Measurements from ENCODE around the gene ABCD3. TPM values are rescaled to one million over a fixed set of nuclear protein-coding genes. Genes with fewer than 3 reads are reported as not detected.

Gene ABCD3
- total RNA-seq, 1 experiment from 2014 or later, result 48.8 TPM

GRCh38 chr1:94552071-94552586 lies 133.9 kb downstream of the ABCD3 start:
- RAD21 ChIA-PET (ENCODE audit: low non-redundant PET in 1 of 2, low total read pairs in 2 of 2, uncharacterized antibody in 2 of 2, unreplicated experiment in 2 of 2), result no interaction called here
- DNase-seq (ENCODE audit: low read depth, low spot score) (no peak), ATAC-seq (0 out of 2 replicates have a peak, but pooled peaks have one; percentile 34)
- no peak overlapping the region for H3K9ac ChIP-seq (ENCODE audit: low read length)
- peak overlapping the region; percentile 28 for H3K4me2 ChIP-seq (ENCODE audit: low read length)
- H3K27me3 ChIP-seq (ENCODE audit: insufficient read depth, low read length), result no peaks in the 10 kb centered on the region
- no peaks in the 10 kb centered on the region for H3K9me2 ChIP-seq (ENCODE audit: insufficient read depth)
- H3K4me1 ChIP-seq (ENCODE audit: control insufficient read depth in 1 of 2, insufficient read depth in 2 of 2, low read length in 2 of 2), result peaks cover 3 to 33% of the 10 kb centered on the region in 2 experiments; a peak in 3 of 4 replicates
- no peak overlapping the region for H3K27ac ChIP-seq (ENCODE audit: low read depth, low read length)
- no peaks in the 10 kb centered on the region for H3K36me3 ChIP-seq (ENCODE audit: control insufficient read depth in 1 of 2, insufficient read depth in 2 of 2, low read length in 2 of 2)
- POLR2A ChIA-PET, result no interaction called here
- no peak overlapping the region for H3K4me3 ChIP-seq (replicated peaks in 1 of 2; ENCODE audit: low read depth in 1 of 2, low read length in 2 of 2)
- no peaks in the 10 kb centered on the region for H4K20me1 ChIP-seq (ENCODE audit: insufficient read depth)
- TF ChIP-seq RAD21 (IDR thresholded peaks at IDR 0.05; ENCODE audit: low read depth) (no peak), SRF (IDR thresholded peaks at IDR 0.05; ENCODE audit: low read depth) (no peak), JUND (IDR thresholded peaks at IDR 0.05) (peak; percentile 16; the same call in 1 of the 2 replicates)
- peak overlapping the region; percentile 17 for H2AFZ ChIP-seq (ENCODE audit: low read depth, low read length, poor library complexity, severe bottlenecking)
- no TSS peak for BruUV-seq (replicated peaks)
- H3K79me2 ChIP-seq (ENCODE audit: insufficient read depth, low read length), result no peaks in the 10 kb centered on the region
- intact Hi-C loops (cut with micrococcal nuclease), result no loop called here
- CTCF ChIA-PET, result no interaction called here
- no peaks in the 10 kb centered on the region for H3K9me3 ChIP-seq (ENCODE audit: control insufficient read depth in 1 of 2, insufficient read depth in 1 of 2, low read depth in 1 of 2, low read length in 2 of 2)

GRCh38 chr1:94553323-94553730 lies 135.1 kb downstream of the ABCD3 start:
- no peak for ATAC-seq
- Histone ChIP-seq H3K9me3 (ENCODE audit: control insufficient read depth in 1 of 2, insufficient read depth in 1 of 2, low read depth in 1 of 2, low read length in 2 of 2) (no peaks in the 10 kb centered on the region), H3K4me3 (replicated peaks in 1 of 2; ENCODE audit: low read depth in 1 of 2, low read length in 2 of 2) (no peak overlapping the region), H4K20me1 (ENCODE audit: insufficient read depth) (no peaks in the 10 kb centered on the region), H3K79me2 (ENCODE audit: insufficient read depth, low read length) (no peaks in the 10 kb centered on the region), H3K36me3 (ENCODE audit: control insufficient read depth in 1 of 2, insufficient read depth in 2 of 2, low read length in 2 of 2) (no peaks in the 10 kb centered on the region), H3K9me2 (ENCODE audit: insufficient read depth) (no peaks in the 10 kb centered on the region), H3K27ac (ENCODE audit: low read depth, low read length) (no peak overlapping the region), H3K9ac (ENCODE audit: low read length) (no peak overlapping the region), H3K4me1 (ENCODE audit: control insufficient read depth in 1 of 2, insufficient read depth in 2 of 2, low read length in 2 of 2) (peaks cover 3 to 33% of the 10 kb centered on the region in 2 experiments; a peak in 3 of 4 replicates), H3K4me2 (ENCODE audit: low read length) (peak overlapping the region; percentile 5; the same call in 1 of the 2 replicates), H3K27me3 (ENCODE audit: insufficient read depth, low read length) (no peaks in the 10 kb centered on the region), H2AFZ (ENCODE audit: low read depth, low read length, poor library complexity, severe bottlenecking) (peak overlapping the region; percentile 38)
- intact Hi-C loops (cut with micrococcal nuclease), result no loop called here
- ChIA-PET CTCF (no interaction called here), POLR2A (no interaction called here), RAD21 (ENCODE audit: low non-redundant PET in 1 of 2, low total read pairs in 2 of 2, uncharacterized antibody in 2 of 2, unreplicated experiment in 2 of 2) (no interaction called here)
- BruUV-seq (replicated peaks), result no TSS peak
- DNase-seq (ENCODE audit: low read depth, low spot score), result no peak
- no peak for TF ChIP-seq YY1 (IDR thresholded peaks at IDR 0.05; ENCODE audit: extremely low read depth, insufficient replicate concordance, low read depth, low read length)
- TF ChIP-seq SRF (IDR thresholded peaks at IDR 0.05; ENCODE audit: low read depth), result no peak
- TF ChIP-seq CEBPB (IDR thresholded peaks at IDR 0.05; ENCODE audit: low read depth), result no peak
- TF ChIP-seq, protein P1, sequence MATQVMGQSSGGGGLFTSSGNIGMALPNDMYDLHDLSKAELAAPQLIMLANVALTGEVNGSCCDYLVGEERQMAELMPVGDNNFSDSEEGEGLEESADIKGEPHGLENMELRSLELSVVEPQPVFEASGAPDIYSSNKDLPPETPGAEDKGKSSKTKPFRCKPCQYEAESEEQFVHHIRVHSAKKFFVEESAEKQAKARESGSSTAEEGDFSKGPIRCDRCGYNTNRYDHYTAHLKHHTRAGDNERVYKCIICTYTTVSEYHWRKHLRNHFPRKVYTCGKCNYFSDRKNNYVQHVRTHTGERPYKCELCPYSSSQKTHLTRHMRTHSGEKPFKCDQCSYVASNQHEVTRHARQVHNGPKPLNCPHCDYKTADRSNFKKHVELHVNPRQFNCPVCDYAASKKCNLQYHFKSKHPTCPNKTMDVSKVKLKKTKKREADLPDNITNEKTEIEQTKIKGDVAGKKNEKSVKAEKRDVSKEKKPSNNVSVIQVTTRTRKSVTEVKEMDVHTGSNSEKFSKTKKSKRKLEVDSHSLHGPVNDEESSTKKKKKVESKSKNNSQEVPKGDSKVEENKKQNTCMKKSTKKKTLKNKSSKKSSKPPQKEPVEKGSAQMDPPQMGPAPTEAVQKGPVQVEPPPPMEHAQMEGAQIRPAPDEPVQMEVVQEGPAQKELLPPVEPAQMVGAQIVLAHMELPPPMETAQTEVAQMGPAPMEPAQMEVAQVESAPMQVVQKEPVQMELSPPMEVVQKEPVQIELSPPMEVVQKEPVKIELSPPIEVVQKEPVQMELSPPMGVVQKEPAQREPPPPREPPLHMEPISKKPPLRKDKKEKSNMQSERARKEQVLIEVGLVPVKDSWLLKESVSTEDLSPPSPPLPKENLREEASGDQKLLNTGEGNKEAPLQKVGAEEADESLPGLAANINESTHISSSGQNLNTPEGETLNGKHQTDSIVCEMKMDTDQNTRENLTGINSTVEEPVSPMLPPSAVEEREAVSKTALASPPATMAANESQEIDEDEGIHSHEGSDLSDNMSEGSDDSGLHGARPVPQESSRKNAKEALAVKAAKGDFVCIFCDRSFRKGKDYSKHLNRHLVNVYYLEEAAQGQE (IDR thresholded peaks at IDR 0.05; ENCODE audit: low read depth), result no peak
- TF ChIP-seq EZH2phosphoT487 (IDR thresholded peaks at IDR 0.05; ENCODE audit: borderline replicate concordance), result no peak
- no peak for TF ChIP-seq ELF1 (IDR thresholded peaks at IDR 0.05; ENCODE audit: borderline replicate concordance, low read depth)
- no peak for TF ChIP-seq CBX3 (IDR thresholded peaks at IDR 0.05; ENCODE audit: low read depth)
- no peak for TF ChIP-seq TCF7L2 (IDR thresholded peaks at IDR 0.05; ENCODE audit: borderline replicate concordance, extremely low read depth, insufficient read depth, insufficient read length)
- TF ChIP-seq, protein P2, sequence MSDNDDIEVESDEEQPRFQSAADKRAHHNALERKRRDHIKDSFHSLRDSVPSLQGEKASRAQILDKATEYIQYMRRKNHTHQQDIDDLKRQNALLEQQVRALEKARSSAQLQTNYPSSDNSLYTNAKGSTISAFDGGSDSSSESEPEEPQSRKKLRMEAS (IDR thresholded peaks at IDR 0.05), result no peak
- no peak for TF ChIP-seq EZH2 (IDR thresholded peaks at IDR 0.05)
- no peak for TF ChIP-seq SP1 (IDR thresholded peaks at IDR 0.05; ENCODE audit: low read depth)
- TF ChIP-seq, protein P3, sequence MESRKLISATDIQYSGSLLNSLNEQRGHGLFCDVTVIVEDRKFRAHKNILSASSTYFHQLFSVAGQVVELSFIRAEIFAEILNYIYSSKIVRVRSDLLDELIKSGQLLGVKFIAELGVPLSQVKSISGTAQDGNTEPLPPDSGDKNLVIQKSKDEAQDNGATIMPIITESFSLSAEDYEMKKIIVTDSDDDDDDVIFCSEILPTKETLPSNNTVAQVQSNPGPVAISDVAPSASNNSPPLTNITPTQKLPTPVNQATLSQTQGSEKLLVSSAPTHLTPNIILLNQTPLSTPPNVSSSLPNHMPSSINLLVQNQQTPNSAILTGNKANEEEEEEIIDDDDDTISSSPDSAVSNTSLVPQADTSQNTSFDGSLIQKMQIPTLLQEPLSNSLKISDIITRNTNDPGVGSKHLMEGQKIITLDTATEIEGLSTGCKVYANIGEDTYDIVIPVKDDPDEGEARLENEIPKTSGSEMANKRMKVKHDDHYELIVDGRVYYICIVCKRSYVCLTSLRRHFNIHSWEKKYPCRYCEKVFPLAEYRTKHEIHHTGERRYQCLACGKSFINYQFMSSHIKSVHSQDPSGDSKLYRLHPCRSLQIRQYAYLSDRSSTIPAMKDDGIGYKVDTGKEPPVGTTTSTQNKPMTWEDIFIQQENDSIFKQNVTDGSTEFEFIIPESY (IDR thresholded peaks at IDR 0.05; ENCODE audit: extremely low read depth, insufficient replicate concordance, low read length), result no peak
- TF ChIP-seq, protein P4, sequence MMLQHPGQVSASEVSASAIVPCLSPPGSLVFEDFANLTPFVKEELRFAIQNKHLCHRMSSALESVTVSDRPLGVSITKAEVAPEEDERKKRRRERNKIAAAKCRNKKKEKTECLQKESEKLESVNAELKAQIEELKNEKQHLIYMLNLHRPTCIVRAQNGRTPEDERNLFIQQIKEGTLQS (IDR thresholded peaks at IDR 0.05), result no peak
- TF ChIP-seq JUND (IDR thresholded peaks at IDR 0.05), result no peak
